IPS DF 4.7 (cell line): Measurements from ENCODE around the gene EML3.
"Not testable (repeated sequence)": the region's sequence is repeated elsewhere in the genome, so short reads cannot be mapped to it uniquely, and the experiment has no call there.

Source experiments
- DNase-seq: peaks from one replicate; pipeline ENCODE4 v3.0.0-alpha.2; 2013; ENCODE audit warnings: low spot score; ENCODE audit errors: extremely low read depth

EML3 gene

DNA sequence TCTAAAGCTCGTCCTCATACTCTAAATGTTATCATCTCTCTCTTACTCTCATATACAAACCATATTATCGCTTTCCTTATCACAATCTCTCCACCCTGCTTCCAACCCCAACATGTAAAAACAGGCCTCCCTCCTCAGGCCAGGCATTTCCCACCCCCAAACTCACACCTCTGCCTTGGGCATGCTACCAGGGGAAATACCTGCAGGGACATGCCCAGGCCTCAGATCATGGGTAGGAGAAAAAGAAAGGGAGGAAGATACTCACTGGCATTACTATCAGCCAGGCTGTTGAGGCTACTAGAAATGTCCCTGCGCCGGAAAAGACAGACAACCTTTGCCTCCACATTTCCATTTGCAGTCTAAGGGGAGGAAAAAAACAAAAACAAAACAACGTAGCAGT is 12.7 kb downstream of the EML3 start:
- DNase-seq: no peak

DNA sequence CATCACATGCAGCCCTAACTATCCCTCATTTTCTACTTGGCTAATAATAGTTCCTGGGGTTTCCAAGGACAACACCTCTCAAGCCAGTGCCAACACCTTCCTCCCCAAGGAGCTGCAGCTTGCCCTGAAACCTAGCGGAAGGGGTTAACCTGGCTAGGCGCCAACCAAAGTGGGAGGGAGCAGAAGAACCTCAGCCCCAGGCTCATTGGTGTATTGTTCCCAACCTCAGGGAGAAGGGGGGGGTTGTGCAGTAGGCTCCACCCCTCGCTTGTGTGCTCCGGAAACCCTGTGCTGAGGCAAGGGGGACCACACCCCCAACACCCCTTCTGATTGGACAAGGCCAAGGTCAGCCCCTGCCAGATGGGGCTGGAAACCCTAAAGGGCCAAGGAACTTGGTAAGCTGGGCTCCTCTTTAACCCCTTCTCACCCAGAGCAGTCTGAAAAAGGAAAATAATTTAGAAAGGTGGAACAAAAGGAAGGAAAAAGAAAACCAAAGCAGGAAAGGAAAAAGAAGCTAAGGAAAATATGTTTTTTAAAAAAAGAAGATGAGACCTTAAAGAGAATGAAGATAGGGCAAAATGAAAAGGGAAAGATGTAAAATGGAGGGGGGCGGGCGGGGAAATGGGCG is 13.4 kb downstream of the EML3 start:
- DNase-seq: no peak

DNA sequence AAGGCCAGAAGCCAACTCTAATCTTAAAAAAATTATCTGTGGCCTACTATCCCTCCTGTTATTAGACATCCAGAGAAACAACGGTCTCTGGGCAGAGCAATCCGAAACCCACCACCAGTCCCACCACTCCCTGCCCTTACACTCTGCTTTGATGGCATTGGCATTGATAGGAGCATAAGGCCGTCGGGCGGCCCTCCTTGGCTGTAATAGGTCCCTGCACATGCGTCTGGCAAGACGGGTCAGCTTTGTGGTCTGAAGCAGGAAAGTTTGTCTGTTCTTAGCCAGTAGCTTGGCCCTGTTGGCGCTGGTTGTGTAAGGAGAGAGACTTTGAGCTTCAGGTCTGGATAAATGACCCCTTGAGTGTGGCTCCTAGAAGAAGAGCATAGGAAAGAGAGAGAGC is 17.5 kb downstream of the EML3 start:
- DNase-seq: no peak

DNA sequence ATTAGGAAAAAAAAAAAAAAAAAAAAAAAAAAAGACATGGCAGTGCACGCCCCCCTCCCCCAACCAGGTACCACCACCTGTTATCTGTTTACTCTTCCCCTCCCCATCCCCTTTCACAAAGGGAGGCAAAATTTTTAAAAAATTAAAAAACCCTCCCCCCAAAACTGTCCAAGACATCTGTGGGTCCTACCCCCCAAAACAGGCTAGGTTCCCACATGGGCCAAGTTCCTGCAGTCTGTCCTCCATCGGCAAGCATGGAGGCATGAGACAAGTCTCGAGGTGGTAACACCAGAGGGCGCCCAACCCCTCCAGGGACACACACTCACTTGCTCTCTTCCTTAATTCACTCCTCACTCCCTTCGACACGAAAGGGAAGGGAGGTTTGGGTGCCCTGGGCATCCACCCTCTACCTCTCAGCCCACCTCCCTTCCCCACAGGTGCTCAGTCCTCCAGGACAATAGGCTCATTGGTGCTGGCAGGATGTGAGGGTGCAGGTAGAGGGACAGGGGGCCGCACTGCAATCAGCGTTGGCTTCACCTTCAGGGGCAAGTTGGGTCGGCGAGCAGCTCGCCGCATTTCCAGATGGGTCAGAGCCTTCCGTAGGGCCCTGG is 19.0 kb downstream of the EML3 start:
- DNase-seq: no peak

DNA sequence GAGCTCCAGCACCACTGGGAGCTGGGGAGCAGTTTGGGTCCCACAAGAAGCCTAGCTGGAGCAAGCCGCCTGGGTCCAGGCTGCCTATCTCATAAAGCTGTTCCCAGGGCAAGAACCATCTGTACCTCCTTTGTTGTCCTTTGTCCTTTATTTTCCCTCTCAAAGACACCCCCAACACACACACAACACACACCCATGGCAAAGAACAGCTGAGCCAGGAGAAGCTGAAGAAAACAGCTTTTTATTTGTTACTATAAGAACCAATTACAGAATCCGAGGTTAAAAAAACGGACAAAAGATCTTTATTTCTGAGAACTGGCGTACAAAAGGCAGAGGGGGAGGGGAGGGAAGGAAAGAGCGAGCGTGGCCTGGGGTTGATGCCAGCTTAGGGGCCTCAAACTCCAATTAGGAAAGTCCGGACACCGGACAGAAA is 19.6 kb downstream of the EML3 start:
- no peak for DNase-seq

DNA sequence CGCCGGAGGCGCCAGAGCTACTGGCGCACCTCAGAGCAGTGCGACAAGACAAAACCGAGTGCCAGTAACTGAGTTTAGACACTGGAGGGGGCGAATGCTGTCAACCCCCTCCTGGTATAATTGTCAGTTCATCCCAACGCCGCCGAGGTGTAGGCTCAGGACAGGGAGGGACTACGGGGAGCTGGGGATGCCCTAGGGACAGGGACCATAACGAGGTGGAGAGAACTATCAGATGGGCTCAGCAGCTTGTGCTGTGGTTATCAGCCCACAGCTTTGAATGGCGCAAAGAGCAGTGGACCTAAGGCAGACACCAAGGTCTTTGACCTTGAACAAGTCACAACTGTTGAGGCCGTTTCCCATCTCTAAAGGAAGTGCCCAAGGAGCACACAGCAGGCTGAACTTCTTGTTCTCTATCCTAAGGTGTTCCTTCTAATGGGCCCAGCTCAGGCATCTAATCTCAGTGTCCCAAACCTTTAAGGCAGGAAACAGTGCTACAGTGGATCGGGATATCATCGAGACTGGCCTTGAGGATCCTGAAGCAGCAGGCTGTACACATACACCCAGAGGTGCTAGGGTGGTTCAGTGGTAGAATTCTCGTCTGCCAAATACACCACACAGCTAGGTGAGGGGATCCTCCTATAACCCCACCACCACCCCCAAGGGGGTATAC is 20.3 kb downstream of the EML3 start:
- no peak for DNase-seq

DNA sequence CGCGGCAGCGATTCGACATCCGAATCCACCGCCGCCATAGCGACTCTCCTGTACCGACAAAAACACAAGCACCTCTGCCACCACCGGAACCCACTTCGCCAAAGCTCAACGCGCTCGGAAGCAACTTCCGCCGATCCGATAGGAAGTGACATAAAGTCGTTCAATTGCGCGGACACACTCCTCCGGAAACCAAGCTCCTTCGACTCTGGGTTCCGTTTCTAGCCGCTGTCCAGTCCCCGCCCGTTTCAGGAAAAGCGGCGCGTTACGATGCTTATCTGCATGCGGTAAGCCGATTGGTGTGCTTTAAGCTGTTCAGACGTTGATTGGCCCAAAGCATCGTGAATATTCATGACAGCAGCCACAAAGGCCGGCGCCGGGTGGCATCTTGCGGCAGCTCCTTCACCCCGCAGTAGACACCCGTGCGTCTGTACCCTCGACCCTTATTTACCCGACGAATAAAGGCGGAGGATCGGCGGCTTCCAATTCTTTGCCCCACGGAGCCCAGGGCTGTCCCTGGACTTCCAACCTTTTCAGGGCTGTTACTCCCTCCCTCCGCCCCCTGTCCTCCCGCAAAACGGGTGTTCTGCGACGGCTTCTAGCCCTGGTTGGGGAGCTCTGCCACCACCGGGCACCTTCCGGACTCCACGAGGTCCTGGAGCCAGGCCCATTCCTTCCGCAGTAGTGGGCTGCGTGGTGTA is 21.0 kb downstream of the EML3 start, which contains the start of gene TUT1:
TUT1 (minus strand) TSS at position 76 of the 698 bp plus-strand sequence; CDS start at position 38, 38 bp downstream.
- DNase-seq: peak; percentile 95

DNA sequence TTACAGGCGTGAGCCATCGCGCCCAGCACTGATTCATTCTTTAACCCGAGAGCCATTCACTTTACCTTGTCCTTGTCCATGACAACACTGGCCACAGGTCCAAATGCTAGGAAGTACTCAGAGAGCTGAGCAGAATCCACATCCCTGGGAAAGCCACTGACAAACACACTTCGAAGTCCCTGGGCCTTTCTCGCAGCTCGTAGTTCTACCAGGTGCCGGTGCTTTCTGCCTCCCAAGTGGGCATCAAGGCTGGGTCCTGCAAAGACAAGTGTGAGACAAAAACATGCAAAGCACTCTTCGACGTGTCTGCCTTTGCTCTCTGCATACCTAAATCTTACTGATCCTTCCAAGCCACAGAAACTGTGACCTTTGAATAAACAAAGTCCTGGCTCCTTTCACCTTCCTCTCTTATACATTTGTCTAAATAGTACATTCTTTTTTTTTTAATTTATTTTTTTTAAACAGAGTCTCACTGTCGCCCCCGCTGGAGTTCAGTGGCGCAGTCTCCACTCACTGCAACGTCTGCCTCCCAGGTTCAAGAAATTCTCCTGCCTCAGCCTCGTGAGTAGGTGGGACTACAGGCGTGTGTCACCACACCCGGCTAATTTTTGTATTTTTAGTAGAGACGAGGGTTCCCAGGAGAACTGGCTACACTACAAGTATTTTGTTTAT is 23.5 kb downstream of the EML3 start:
- no peak for DNase-seq

DNA sequence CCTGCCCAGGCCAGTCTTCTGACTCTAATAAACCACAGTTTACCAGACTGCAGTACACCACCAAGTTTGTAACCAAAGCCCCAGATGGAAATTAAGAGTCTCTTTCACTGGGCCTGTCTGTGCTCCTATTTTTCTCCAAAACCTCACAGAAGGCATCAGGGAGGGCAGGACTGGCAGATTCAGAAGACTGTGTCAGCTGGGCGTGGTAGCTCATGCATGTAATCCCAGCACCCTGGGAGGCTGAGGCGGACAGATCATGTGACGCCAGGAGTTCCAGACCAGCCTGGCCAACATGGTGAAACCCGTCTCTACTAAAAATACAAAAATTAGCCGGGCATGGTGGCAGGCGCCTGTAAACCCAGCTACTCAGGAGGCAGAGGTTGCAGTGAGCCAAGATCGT is 27.2 kb downstream of the EML3 start:
- DNase-seq: not testable (repeated sequence)

DNA sequence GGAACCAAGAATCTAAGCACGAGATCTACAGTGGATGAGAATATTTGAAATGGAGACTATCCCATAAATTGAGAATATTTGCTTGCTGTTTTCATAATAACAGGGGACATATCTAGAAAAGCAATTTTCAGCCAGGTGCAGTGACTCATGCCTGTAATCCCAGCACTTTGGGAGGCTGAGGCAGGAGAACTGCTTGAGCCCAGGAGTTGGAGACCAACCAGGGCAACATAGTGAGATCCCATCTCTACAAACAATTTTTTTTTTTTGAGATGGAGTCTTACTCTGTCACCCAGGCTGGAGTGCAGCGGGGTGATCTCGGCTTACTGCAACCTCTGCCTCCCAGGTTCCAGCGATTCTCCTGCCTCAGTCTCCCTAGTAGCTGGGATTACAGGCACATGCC is 30.8 kb downstream of the EML3 start:
- not testable (repeated sequence) for DNase-seq

DNA sequence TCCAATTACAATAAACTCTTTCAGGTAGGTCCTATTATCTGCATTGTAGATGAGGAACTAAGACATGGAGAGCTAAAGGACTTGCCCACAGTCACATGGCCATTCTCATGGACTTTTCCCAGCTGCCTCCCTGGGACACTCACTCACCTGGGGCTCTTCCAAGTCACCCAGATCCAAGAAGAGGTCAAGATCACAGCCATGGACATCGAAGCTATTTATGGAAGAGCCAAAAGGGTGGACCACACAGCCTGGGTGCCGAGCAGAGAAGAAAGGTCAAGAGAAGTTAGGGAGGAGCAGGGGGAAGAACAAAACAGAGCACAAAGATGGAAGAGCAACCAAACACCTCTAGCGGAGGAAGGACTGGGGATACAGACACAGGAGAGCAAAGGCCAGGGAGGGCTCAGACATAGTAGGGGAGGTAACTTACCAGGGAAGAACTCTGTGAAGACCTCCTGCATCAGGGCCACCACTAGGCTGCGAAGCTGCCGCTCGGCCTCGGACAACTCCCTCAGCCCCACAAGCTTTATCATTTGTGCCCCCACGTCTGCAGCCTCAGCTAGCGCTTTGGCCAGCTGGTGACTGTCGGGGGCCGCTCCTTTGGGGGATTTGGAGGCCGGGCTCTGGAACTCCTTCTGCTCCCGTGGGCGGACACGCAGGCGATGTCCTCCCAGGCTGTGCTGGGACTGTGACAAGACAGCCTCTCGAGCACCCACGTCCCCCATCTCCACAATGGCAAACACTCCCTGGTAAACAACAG is 31.4 kb downstream of the EML3 start:
- DNase-seq: no peak

DNA sequence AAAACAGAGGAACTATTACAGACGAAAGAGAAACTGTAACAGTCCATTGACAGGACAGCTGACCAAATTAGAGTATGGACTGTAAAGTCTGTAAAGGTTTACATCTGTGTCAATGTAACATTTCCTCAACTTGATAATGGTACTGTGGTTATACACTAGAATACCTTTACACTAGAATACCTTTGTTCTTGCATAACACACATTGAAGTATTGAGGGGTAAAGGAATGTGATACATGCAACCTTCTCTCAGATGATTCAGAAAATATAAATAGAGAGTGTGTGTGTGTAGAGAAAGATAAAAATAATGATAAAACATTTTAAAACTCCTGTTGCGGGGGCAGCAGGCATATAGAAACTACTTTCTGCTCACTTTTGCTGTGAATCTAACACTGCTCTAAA is 33.3 kb downstream of the EML3 start:
- DNase-seq: no peak

DNA sequence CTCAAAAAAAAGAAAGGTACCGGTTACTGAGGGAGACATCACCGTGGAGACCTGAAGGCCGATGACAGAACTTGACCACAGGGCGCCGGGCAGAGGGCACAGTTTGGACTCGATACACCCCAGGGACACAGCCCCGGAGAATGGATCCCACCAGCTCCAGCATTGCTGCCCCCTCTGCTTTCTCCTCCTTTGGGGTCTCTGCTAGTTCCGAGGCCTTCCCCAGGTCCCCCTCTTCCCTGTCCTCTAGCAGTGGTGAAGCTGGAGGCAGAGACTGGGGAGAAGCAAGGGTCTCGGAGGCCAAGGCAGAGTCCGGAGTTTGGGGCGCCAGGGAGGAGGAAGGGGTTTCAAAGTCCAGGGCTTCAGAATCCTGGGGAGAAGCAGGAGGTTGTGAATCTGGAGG is 34.0 kb downstream of the EML3 start:
- no peak for DNase-seq

DNA sequence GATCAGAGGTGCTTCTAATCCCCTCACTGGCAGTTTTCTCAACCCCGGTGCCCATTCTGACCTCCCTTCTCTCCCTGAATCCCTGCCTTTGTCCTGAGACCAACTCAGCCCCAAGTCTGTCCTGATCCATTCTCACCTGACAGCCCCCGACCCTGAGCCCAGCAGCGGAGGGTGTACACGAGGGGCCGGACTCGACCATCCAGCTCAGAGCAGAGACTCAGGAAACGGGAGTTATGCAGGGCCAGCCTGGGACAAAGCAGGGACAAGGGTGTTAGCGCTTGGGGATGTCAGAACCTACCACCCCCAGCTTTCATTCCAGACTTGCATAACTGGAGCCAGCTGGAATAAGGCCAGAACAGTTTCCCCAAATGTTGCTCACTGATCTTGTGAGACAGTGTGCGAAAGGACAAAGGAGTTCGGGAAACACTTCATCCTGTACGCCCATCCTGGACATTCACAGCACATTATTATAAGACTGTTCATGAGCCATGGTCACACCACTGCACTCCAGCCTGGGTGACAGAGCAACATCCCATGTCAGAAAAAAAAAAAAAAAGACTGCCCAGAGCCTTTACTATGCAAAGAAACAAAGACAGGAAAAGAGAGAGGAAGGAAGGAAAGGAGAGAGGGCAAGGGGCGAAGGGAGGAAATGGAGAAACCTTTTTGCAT is 35.4 kb downstream of the EML3 start:
- DNase-seq: no peak

DNA sequence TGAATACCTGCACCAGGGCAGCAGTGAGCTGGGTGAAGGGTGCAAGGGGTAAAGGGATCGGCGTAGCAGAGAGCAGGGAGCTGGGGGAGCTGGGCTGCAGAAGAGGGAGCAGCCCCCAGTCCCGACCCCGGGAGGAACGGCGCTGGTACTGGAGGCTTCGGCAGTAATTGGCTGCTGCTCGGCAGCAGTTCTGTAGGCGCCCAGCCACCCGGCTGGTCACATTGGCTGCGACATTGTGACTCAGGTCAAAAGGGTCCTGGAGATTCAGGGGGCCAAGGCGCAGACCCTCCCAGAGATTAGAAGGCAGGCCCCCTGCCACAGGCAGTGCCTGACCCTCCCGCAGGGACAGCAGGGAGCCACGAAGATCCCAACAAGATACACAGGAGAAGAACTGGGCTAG is 36.7 kb downstream of the EML3 start:
- DNase-seq: no peak

DNA sequence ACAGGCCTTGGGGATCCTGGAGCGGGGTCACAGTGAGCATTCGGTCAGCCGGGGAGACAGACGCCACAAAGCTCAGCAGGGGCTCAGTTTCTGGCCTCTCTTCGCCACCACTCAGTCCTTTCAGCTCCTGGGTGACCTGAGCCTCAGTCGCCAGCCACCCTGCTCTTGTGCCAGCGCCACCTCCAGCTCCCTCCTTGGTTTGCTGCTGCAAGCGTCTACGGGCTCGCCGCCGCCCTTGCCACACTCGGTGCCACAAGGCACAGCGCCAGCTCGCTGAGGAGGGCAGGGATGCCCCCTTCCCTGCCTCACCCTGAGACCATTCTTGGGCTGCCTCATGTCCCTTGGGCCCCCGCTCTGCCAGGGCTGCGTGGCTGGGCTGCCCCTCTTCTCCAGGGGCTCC is 37.4 kb downstream of the EML3 start:
- no peak for DNase-seq

DNA sequence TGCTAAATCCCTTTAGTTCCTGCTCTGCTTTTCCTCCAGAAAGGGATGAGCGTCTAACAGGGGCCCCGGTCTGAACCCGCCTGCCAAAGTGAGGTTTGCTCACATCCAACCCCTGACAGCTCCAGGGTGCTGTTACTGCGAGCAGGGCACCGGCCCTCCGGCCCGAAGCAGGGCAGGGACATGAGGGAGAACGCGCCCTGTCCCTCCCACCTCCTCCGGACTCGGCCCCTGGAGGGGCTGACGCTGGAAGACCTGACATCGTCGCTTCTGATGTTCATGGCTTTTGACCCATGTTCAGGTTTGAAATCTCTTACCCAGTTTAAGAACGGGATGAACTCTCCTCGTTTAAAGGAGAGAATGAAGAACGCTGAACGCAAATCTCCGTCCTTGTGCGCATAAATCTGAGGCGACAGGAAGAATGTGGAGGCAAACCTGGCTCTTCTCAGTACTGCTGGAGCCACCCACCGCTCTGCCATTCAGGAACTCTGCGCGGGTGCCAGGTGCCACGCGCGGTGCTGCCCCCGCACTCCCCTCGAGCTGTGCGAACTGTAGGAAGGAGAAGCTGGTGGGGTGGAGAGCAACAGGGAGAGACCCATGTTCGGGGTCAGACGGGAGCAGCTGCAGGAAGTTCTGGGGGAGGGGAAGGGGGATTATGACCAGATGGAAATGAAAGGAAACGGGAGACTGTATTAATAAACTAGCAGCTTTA is 38.1 kb downstream of the EML3 start:
- no peak for DNase-seq

DNA sequence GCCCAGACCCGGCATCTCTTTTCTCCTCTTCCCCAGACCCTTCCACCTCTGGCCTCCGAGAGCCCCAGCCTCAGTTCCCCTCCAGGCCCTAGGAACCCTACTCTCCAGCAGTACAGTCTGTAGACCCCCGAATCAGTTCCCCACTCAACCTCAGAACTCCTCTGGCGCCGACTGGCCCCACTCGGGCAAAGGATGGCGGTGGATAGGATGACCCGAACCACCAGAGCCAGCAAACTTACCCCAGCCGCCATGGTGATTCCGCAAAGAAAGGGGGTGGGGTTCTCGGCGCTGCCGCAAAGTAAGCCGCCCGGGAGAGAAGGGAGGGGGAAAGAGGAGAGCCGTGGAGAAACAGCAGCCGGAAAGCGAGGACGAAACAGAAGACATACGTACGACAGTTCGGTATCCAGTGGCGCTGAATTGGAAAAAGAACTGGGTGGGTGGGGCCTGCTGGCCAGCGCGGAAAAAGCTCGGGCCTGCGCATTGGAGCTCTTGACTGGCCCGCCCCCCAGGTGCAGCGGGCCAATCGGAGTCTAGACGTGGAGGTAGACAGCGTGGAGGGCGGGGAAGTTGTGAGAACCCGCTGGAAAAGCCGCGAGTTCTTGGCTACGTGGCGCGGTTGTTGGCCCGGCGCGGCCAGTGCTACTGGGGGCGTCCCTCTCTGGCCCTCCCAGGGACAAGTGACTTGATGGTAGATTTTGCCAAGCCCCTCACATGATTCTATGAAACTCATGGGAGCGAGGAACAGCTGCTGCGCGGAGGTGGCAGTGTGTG is 38.8 kb downstream of the EML3 start, which contains the start of gene EEF1G:
EEF1G (minus strand) TSS at position 300 of the 771 bp plus-strand sequence; CDS start at position 251, 49 bp downstream.
- DNase-seq: no peak
